ENCODE measurements around the gene RNF151. TPM values are rescaled to one million over a fixed set of nuclear protein-coding genes. Genes with fewer than 3 reads are reported as not detected.

RNF151 gene
- total and polyA plus RNA-seq, 2 of the 13 experiments (the other 11 are each of a cell fraction or from before 2014, with no cell fraction given): not detected

GRCh38 chr16:1971796-1972489, 5.3 kb downstream of the RNF151 start, which contains the start of gene TBL3 (continued):
- TF ChIP-seq GRHL1 (CRISPR knock-in tag; conservative IDR thresholded peaks at IDR 0.05) (no peak), SP5 (CRISPR knock-in tag; IDR thresholded peaks at IDR 0.05; ENCODE audit: borderline replicate concordance, low read depth) (peak; percentile 88), ZBTB7B (CRISPR knock-in tag; IDR thresholded peaks at IDR 0.05) (peak; percentile 62), PRDM10 (CRISPR knock-in tag; IDR thresholded peaks at IDR 0.05; ENCODE audit: low read depth) (peak; percentile 79; the same call in 1 of the 2 replicates), ZNF589 (CRISPR knock-in tag; conservative IDR thresholded peaks at IDR 0.05) (peak; percentile 81), ZNF292 (CRISPR knock-in tag; IDR thresholded peaks at IDR 0.05; ENCODE audit: borderline replicate concordance, low read depth) (no peak), PBX2 (CRISPR knock-in tag; IDR thresholded peaks at IDR 0.05) (no peak; the same call in 1 of the 2 replicates), TERF1 (CRISPR knock-in tag; IDR thresholded peaks at IDR 0.05) (no peak), ZHX2 (IDR thresholded peaks at IDR 0.05; ENCODE audit: low read depth) (peak; percentile 100), ZHX2 (CRISPR knock-in tag; IDR thresholded peaks at IDR 0.05; ENCODE audit: borderline replicate concordance) (no peak), KDM4B (CRISPR knock-in tag; IDR thresholded peaks at IDR 0.05) (peak; percentile 85; the same call in 1 of the 2 replicates)
- TF ChIP-seq, protein P1, sequence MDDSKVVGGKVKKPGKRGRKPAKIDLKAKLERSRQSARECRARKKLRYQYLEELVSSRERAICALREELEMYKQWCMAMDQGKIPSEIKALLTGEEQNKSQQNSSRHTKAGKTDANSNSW (CRISPR knock-in tag; IDR thresholded peaks at IDR 0.05; ENCODE audit: borderline replicate concordance): peak; percentile 85; the same call in 1 of the 2 replicates

All from HepG2 (cell line).